ENCODE results near the gene IVD.
"Not testable (repeated sequence)": the region's sequence is repeated elsewhere in the genome, so short reads cannot be mapped to it uniquely, and the experiment has no call there.

The IVD gene

DNA sequence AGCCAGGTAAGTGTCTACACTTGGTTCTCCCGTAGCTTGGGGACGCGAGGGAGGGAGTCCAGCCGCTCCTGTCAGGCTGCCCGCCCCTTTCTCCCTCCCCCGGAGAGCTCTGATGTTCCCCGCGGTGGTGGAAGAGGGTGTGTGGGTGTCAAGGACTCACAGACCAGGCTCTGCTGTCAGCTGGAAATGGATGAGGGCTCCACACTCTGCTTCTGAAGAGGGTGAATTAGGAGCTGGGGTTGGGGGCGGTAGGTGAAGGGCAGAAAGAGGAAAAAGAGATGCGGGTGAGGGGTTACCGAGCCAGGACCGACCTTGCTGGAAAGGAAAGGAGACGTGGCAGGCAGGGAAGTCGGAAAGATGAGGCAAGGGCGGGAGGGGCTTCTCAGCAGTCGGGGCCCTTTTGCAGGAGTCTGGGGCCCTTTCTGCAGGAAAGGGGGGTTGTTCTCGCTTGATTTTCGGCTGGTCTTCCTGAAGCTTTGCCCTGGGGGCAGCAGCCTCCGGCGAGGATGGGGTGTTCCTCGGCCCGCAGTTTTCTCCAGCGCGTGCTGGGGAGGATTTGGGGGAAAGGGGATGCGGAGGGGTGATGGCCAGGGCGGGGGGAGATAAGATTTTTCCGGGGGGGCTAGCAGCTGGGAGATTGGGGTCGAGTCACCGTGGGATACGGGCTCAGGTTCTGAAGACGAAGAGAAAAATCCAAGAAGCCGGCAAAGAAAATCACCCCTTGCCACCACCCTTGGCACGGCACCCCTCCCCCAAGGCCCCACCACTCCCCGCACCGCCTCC is 34.6 kb downstream of the IVD start:
- peak; percentile 48 for DNase-seq

DNA sequence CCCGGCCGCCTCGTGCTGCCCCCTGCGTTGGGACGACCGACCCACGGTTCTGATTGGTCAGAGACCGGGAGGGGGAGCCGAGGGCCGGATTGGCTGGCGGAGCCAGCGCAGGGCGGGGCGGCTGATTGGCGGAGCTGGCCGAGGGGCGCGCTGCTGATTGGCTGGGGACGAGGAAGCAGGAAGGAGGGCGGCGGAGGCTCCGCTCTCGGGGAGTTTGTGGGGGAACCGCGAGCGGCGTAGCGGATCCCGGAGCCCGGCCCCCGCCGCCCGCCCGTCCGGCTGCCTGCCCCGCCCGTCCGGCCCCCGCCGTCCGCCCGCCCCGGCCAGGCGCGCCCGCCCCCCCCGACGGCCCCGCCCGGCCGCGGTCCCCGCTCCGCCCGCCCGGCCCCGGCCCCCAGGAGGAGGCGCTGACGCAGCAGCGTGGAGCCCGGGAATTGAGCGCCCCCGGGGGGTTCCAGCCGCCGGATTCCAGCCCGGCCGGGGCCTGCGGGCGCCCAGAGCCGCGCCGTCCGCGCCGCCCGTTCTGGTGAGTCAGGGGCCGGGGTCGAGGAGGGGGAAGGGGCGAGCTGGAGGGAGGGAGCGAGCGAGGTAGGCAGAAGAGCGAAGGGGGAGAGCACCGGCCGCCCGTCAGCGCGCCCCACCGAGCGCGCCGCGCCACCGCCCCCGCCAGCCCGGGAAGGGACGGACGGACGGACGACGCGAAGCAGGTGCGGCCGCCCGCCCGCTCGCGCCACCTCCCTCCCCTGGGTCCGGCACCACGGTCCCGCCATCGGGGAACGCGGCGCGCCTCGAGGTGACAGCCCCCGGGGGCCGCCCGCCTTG is 35.4 kb downstream of the IVD start, which contains the start of gene BAHD1:
Gene BAHD1, plus strand, starts transcription at position 211 of the 822 bp plus-strand sequence. CDS start 17,512 bp downstream, outside the sequence.
- DNase-seq = peak; percentile 96

DNA sequence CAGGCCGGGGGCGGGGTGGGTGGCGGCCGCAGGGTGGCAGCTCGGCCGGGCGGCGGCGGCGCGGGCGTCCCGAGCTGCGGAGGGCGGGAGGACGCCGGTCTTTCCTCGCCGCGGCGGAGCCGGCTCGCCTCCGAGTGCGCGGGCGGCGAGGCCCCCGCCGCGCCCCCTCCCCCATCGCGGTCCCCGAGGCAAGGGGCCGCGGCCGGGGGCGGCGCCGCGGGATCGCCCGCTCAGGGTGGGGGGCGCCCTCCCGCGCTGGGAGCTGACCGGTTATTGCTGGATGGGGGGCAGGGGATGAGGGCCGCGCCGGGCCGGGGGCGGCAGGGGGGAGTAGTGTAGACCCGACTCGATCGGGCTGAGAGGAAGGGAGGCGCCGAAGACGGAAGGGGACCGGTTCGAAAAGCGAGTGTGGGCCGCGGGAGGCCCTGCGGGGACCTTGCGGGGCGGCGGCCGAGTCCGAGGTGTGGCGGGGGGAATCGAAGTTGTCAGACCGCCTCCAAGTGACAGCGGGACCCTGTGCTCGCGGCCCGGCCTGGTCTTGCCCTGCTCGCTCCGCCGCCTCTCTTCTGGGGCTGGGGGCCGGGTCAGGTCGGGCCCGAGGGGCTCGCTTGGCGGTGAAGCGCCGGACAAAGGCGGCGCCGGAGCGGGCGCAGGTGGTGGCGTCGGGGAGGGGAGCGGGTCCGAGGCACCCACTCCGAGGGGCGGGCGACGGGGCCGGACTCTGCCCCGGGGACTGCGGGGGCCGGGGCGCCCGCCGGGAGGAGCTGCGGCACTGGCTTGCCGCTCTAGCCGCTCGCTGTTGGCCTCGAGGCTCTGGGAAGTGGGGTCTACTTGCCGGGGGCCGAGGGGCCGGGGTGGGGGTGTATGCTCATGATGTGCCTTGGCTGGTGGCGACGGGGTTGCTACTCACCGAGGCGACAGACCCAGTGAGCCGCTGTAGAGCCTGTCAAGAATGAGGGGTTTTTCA is 36.3 kb downstream of the IVD start:
- DNase-seq = peak; percentile 30

DNA sequence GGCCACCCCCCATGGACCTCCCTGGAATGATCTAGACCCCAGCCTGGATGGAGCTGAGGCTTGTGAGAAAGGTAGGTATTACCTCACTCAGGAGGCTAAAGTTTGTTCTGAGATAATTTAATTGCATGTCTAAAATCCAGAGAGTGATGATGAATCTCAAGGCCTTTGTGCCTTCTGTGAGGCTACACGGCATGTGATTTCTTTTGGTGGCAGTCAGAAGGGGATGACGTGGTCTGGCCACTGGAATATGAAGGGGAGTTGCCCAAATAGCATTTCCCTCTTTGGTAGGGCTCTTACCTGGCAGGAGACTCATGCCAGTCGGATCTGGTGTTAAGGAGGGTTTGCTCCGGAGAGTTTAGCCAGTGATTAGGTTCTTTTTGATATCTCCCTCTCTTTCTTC is 37.7 kb downstream of the IVD start:
- no peak for DNase-seq

DNA sequence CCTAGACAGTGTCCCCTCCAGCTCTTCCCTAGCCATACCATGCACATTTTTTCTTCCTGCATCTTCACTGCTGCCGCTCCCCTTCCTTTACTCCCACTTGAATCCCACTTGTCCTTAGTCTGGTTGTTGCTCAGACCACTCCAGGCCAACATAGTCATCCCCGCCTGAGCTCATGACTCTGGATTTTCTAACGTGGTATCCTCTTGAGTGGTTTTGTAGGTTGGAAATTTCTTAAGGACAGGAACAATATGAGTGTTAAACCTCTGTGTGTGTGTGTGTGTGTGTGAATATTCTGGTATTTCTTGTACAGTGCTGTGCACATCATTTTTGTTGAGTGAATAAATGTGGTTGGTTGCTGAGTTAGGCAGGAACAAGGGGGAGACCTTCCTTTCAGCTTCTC is 38.3 kb downstream of the IVD start:
- DNase-seq = no peak

DNA sequence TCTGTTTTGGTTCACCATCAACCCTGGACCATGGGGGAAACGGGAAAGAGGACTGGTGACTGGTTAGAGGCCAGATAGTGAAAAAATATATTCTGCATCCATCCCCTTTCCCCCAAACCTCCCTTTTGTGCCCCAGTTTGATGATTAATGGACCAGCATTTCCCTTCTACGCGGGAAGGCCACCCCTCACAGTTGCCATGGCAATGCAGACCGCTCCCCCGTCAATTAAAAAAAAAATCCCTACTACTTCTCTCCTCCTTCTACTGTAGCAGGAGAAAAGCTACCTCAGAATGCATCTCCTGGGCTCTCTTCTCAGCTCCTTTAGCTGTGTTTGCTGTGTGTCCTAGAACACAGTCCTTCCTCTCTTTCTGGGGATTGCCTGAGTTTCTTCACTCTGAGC is 39.1 kb downstream of the IVD start:
- no peak for DNase-seq

DNA sequence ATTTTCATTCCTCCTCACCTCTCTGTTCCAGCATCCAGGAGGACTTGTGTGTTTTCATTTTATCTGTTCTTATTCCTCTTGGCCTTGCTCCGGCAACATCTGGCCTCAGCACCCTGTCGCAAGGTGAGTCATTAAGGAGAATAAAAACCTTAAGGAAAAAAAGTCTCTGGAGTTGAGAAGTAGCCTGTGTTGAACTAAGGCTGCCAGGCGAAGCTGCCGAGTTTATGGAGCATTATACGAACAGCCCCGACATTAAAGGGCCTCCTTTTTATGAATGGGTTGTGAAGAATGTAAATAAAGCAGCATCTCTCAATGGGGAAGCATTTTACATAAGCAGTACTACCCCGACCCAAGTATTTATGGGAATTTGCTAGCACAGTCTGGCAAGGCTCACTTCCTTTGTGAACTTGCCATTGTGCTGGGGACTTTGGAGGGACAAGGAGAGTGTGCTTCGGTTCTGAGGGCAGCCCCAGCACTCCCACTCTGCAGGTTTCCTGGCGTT is 39.9 kb downstream of the IVD start:
- no peak for DNase-seq

DNA sequence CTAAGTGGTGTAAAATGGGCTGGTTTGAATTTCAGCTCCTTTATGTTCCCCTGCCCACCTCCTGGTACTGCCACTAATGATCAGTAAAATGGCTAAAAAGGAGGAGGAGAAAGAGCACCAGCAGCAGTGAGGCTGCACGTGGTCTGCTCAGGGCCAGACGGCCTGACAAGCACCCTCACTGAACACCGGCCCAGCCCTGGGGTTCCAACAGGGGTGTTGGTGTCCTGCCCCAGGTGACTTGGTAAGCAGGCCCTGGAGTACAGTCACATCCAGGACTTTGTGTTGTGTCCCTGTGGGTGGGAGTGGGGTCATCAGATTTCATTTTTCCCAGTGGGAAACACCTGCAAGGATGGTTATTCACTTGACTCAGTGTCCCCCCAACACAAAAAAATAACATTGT is 40.5 kb downstream of the IVD start:
- no peak for DNase-seq

DNA sequence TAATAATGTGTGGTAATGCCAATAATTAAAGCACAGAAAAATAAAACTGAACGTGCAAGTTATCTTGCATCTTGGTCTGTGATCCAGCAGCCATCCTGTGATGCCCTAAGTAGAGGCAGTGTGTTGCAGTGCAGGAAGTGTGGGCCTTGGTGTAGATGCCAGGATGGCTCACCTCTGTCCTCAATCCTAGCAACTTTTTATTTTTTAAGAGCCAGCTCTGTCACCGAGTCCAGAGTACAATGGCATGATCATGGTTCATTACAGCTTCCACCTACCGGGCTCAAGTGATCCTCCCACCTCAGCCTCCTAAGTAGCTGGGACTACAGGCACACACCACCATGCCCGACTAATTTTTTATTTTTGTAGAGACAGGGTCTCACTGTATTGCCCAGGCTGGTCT is 42.8 kb downstream of the IVD start:
- DNase-seq = no peak

DNA sequence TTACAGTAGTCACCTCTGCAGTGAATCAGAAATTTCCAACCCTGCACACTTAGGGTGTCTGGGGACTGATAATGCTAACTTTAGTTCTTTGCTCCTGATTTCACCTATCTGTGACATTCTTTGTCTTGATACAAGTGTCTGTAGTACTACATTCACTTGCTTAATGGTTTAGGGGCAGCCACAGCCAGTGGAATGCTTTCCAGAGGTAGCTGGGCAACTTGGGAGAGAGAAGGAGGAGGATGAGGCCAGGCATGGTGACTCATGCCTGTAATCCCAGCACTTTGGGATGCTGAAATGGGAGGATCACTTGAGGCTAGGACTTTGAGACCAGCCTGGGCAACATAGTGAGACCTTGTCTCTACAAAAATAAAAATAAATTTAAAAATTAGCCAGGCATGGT is 43.7 kb downstream of the IVD start:
- DNase-seq = no peak

DNA sequence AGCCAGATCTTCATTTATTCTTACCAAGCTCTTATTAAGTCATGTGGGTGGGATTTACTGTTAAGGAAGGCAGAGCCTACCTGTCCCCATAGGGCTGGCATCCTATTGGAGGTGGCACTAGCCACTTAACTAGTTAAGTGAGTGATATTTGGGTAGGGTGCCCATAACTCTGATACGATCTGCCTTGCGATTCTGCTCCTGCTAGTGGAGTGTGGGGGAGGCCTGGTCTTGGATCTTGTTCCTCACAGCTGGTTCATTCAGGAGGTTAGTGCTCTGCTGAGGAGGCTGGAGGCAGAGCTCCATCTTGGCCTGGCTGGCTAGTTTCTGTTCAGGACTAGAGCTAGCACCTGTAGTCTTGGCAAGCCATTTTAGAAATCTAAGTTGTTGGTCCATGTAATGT is 44.5 kb downstream of the IVD start:
- DNase-seq = no peak

DNA sequence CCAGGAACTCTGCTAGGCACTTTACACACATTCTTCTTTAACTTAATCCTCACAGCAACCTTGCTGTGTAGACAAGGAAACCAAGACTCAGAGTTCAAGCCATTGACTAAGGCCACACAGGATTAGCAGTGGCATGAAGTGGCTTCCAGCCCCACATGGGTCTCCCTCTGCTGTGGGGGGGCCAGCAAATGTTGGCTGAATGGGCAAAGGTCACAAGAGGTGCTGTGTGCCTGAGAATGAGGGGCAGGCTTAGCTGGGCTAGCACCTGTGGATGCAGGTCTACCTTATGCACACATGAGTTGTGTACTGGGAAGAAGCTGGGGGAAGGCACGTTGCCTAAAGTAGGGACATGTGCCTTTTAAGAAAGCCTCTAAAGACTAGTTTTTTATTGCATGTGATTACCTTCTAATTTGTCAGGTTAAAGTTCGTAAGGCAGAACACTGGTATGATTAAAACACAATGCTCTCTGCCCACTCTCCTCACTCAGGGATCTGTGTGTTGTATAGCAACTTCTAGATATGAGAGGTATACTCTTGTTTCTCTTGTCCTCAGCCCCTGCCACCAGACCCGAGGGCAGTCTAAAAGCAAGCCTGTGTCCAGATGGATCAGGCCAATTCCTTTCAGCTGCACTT is 46.0 kb downstream of the IVD start:
- DNase-seq = no peak

DNA sequence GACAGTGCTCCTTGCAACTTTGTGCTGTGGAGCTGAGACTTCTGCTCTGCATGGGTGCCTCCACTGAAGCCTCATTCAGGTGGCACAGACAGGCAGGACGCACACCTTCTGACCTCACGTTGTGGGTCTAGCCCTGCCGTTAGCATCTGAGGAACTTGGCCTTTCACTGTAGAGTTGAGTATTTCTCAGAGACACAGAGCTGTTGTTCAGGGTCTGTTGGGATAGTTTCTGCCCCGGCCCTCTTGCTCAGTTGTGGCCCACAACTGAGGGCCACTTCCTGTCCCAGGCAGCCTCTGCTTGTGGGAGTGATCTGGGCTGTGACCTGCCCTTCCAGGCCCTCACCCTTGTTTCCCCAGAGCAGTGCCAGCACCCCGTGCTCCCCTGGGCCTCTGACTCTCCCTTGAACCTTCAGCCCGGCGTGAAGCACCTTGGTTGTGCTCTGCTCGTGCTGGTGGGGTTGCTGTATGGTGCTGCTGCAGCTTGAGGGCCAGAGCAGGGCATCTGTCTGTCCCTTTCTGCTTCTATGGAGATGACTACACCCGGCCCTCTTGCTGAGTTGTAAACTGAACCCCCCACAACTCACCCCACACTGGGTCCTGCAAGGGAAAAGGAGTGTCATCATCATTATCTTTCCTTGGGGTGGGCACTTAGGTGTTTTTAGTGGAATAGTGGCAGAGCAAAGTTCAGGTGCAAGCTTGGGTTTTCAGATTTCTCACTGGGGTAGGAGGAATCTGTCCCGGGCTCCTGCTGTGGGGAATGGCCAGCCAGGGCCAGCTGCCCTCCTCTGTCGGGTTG is 46.9 kb downstream of the IVD start:
- no peak for DNase-seq

DNA sequence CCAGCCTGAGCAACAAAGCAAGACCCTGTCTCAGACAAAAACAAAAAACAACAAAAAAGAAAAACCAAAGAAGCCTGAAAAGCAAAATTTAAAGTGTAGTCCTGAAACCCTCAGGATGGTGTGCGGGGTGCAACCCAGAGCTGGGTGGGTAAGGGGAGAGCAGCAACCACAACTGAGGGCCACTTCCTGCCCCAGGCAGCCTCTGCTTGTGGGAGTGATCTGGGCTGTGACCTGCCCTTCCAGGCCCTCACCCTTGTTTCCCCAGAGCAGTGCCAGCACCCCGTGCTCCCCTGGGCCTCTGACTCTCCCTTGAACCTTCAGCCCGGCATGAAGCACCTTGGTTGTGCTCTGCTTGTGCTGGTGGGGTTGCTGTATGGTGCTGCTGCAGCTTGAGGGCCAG is 48.3 kb downstream of the IVD start:
- not testable (repeated sequence) for DNase-seq

DNA sequence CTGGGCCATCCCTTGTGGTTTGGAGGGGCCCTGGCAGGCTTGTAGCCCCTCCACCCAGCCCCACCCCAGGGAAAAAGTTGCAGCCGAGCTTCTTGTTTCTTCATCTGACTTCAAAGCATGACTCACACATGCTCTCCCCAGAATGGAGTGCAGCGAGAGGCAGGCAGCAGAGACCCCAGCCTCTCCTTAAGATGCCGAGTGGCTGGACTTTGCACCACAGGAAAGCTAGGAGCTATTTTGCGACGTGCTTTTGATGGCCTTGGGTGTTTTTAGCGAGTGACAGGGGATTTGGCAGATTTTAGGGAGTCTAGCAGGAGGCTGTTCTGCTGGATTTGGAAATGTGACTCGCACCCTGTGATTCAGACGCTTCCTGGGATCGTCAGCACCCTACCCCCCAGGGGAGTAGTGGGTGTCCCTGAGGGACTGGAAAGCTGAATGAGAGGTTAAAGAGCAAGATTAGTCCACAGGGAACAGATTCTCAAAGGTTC is 49.4 kb downstream of the IVD start:
- no peak for DNase-seq

DNA sequence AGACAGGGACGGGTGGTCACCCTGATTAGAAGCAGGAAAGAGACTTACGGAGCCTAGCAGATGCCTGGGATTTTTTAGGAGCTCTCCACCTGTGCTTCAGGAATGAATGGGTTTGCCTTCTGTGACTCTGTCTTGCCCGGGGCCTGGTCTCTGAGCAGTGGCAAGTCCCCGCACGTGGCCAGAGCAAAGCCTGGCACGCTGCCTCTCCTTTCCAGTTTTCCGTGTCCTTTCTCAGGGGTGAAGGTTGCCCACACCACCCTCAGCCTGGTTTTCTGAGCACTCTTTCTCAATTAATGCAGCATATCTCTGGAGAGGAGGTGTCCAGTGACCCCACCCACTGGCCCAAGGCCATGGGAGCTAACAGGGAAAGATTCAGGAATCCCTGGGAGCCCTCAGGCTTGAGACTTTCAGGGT is 50.7 kb downstream of the IVD start:
- DNase-seq = no peak

DNA sequence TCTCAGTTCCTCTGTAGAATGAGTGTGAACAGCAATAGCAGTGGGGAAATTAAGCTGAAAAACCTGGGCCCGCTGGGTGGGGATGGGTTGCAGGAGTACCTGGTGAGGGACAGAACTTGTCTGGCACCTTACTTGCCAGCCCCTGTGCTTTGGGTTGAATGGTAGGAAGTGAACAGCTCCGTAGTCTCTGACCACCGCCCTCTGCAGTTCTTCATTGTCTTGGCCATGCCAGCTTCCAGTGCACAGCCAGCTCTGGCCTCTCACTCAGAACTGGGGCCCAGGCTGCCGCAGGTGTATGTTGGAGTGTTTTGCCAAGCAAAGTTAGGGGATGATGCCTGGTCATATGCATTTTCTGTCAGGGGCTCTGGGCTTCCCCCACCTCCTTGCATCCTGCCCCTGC is 51.1 kb downstream of the IVD start:
- no peak for DNase-seq

DNA sequence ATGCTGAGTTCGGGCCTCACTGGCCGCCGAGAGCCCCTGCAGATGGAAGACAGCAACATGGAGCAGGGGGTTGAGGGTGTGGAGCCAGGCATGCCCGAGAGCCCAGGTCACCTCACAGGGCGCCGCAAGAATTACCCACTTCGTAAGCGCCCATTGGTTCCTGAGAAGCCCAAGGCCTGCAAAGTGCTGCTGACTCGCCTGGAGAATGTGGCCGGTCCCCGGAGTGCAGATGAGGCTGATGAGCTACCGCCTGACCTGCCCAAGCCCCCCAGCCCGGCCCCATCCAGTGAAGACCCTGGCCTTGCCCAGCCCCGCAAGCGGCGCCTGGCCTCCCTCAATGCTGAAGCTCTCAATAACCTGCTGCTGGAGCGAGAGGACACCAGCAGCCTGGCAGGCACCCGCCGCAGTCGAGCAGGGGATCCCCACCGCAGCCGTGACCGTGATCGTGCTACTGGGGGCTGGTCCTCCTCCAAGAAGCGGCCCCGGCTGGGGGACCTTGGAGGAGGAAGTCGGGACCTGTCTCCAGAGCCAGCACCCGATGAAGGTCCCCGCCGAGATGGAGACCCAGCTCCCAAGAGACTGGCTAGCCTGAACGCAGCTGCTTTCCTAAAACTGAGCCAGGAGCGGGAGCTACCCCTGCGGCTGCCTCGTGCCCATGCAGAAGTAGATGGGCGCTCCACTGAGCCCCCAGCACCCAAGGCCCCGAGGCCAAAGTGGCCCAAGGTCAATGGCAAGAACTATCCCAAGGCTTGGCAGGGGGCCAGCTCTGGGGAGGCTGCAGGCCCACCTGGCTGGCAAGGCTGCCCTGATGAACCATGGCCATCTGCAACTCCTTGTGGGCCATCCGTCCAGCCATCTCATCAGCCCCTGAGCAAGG is 53.1 kb downstream of the IVD start:
- no peak for DNase-seq

DNA sequence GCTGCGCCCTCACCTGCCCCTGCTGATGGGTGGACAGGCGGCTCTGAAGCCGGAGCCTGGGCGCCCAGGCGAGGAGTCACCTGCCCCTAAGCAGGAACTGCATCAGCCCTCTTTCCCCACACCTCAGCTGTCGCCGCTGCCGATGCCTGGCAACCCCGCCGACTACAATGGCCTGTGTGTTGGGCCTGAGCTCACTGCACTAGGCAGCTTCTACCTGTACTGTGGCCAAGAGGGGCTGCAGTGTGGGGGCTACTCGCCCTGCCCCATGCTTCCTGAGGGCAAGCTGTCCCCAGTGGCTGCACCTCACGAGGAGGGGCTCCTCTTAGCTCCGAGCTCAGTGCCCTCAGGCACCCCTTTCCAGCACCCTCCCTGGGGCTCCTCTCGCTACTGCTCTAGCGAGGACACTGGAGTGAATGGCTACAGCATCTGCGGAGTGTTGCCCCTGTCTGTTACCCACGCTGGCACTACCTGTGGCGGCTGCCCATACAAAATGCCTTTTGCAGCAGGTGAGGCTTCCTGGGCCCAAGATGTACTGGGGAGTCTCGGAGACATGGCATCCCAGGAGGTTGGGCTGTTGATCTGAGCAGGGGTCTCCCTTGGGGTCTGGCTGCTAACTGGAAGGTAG is 53.9 kb downstream of the IVD start:
- no peak for DNase-seq

DNA sequence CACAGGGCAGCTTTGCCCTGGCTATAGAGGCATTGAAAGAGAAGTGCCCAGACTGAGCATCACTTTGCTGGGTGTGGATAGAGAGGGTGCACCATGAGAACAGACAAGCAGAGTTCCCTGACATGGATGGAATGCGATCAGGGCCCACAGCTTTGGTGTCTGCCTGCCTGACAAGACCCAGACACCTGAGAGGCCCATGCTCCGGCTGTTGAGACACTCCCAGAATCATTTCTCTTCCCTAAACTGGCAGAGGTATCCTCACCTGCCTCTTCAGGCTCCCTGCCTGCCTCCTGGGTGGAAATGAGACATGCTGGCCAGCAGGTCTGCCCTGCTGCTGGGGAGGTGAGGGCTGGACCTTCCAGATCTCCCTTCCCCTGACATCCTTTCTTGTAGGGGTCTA is 54.8 kb downstream of the IVD start:
- DNase-seq = no peak
